K562 (cell line): ENCODE results near the gene THUMPD2. TPM values are rescaled to one million over a fixed set of nuclear protein-coding genes. Genes with fewer than 3 reads are reported as not detected.

Experiments used
- ATAC-seq: fragments of 200-7000 bp; cut with Tn5 transposase; 3 replicates; pipeline ENCODE4 v1.9.1; 2020; ENCODE audit warnings: moderate library complexity
- BruUV-seq: library from RNA; stranded (reverse); fragments of 400-500 nt; replicated peaks from 2 replicates; lab custom pipeline; 2021; lab: Mats Ljungman, UMichigan
- CTCF ChIA-PET: fragments of 300-600 bp; formaldehyde crosslinking; extraction: SDS; loops from one replicate; lab custom pipeline; 2021; ENCODE audit warnings: low intra/inter-chr PET ratio; lab: Yijun Ruan, JAX
- POLR2A ChIA-PET: fragments of 300-600, 350-650 bp; sonication (Branson Sonifier 250); formaldehyde crosslinking; extraction: SDS; loops from one replicate; lab custom pipeline; 2021; ENCODE audit warnings: antibody characterized with exemption, inconsistent platforms; lab: Yijun Ruan, JAX
- DNase-seq, 4 experiments: peaks; one replicate each; pipeline versions ENCODE4 v3.0.0 to v3.0.0-alpha.2; 2011 to 2018; ENCODE audit warnings: low spot score in 3 of 4, mixed read lengths in 3 of 4; ENCODE audit errors: extremely low read depth in 1 of 4
- FAIRE-seq: peaks from 2 replicates; lab custom pipeline; 2011; peaks lifted over from hg19 to GRCh38; lab: Jason Lieb, UNC
- H2AFZ ChIP-seq: 2 replicates; pipeline ENCODE4 v1.6.0; 2011; ENCODE audit warnings: low read depth, low read length, control low read depth, inconsistent platforms
- H3K27ac ChIP-seq: fragments of 200-600 bp; 3 replicates; pipeline ENCODE4 v1.8.0; 2011; ENCODE audit warnings: low read depth, mild to moderate bottlenecking, control low read depth, inconsistent platforms, low read length, moderate library complexity, mixed read lengths; ENCODE audit errors: extremely low read depth
- H3K27me3 ChIP-seq, 2 experiments: fragments of 300-600 bp in 1 of 2; 2 replicates in 1 of 2; 3 replicates in 1 of 2; pipeline versions ENCODE4 v1.6.0 to v1.8.0; 2011; ENCODE audit warnings: inconsistent platforms in 2 of 2, low read length in 2 of 2, mild to moderate bottlenecking in 1 of 2, mixed read lengths in 1 of 2, moderate library complexity in 1 of 2; ENCODE audit not compliant: control insufficient read depth in 2 of 2, insufficient read depth in 2 of 2
- H3K36me3 ChIP-seq: fragments of 300-600 bp; 3 replicates; pipeline ENCODE4 v1.8.0; 2011; ENCODE audit warnings: mild to moderate bottlenecking, low read length, inconsistent platforms; ENCODE audit not compliant: control insufficient read depth, insufficient read depth
- H3K4me1 ChIP-seq, 2 experiments: fragments of 200-600 bp in 1 of 2; replicated peaks in 1 of 2; 2 replicates in 1 of 2; 3 replicates in 1 of 2; pipeline versions ENCODE4 v1.5.1 to v1.8.0; 2011; ENCODE audit warnings: inconsistent platforms in 2 of 2, low read length in 2 of 2, mild to moderate bottlenecking in 1 of 2, mixed read lengths in 1 of 2, moderate library complexity in 1 of 2; ENCODE audit not compliant: control insufficient read depth in 2 of 2, insufficient read depth in 2 of 2
- H3K4me2 ChIP-seq: 2 replicates; pipeline ENCODE4 v1.6.1; 2011; ENCODE audit warnings: low read length, control low read depth, inconsistent platforms, mixed read lengths; ENCODE audit not compliant: insufficient read depth
- H3K4me3 ChIP-seq: fragments of 200-600 bp; sonication (generic), shearing (Covaris generic); 2 replicates; pipeline ENCODE4 v1.5.1; 2016; ENCODE audit warnings: control low read depth, inconsistent platforms
- H3K79me2 ChIP-seq: fragments of 200-600 bp; 3 replicates; pipeline ENCODE4 v1.8.0; 2011; ENCODE audit warnings: low read length, inconsistent platforms; ENCODE audit not compliant: control insufficient read depth, insufficient read depth
- H3K9ac ChIP-seq, 2 experiments: 2 replicates each; pipeline versions ENCODE4 v1.6.0 to v1.6.1; 2011; ENCODE audit warnings: low read depth in 2 of 2, low read length in 2 of 2, control low read depth in 1 of 2, inconsistent platforms in 1 of 2, mild to moderate bottlenecking in 1 of 2, mixed read lengths in 1 of 2; ENCODE audit not compliant: insufficient read depth in 1 of 2
- H3K9me1 ChIP-seq: one replicate; pipeline ENCODE4 v1.6.0; 2011; ENCODE audit warnings: inconsistent platforms, mild to moderate bottlenecking, low read length, moderate library complexity; ENCODE audit not compliant: control insufficient read depth, insufficient read depth
- H3K9me3 ChIP-seq: replicated peaks from 2 replicates; pipeline ENCODE4 v1.5.1; 2011; ENCODE audit warnings: low read depth, low read length, inconsistent platforms; ENCODE audit not compliant: control insufficient read depth, insufficient read depth
- H4K20me1 ChIP-seq: replicated peaks from 2 replicates; pipeline ENCODE4 v1.6.1; 2011; ENCODE audit warnings: low read length, inconsistent platforms, mixed read lengths; ENCODE audit not compliant: control insufficient read depth, insufficient read depth
- CEBPZ ChIP-seq: fragments of 150-350 bp; IDR thresholded peaks from 2 replicates; pipeline ENCODE4 v1.6.1; 2014; ENCODE audit warnings: low read depth, mild to moderate bottlenecking, low read length, borderline replicate concordance
- CTBP1 ChIP-seq: fragments of 450-650 bp; IDR thresholded peaks from 2 replicates; pipeline ENCODE4 v1.6.1; 2016; ENCODE audit warnings: borderline replicate concordance
- ESRRB ChIP-seq: fragments of 250-450 bp; sonication (Bioruptor Pico); IDR thresholded peaks from 2 replicates; pipeline ENCODE4 v1.5.0; 2020; ENCODE audit warnings: mild to moderate bottlenecking, moderate library complexity, borderline replicate concordance
- HEY1 ChIP-seq: fragments of 250-450 bp; sonication (Bioruptor Pico); IDR thresholded peaks from 2 replicates; pipeline ENCODE4 v1.5.0; 2020; ENCODE audit warnings: mild to moderate bottlenecking, moderate library complexity, borderline replicate concordance
- NFIC ChIP-seq: fragments of 450-650 bp; IDR thresholded peaks from 2 replicates; pipeline ENCODE4 v1.6.1; 2017; ENCODE audit warnings: mild to moderate bottlenecking, inconsistent platforms
- PBX2 ChIP-seq, 2 experiments: IDR thresholded peaks in 1 of 2; conservative IDR thresholded peaks in 1 of 2; 2 replicates each; pipeline ENCODE4 v1.6.1; 2016; ENCODE audit warnings: low read depth in 2 of 2, mild to moderate bottlenecking in 1 of 2, missing compliant biosample characterization in 1 of 2, missing genetic modification characterization in 1 of 2, moderate library complexity in 1 of 2
- PHB2 ChIP-seq: fragments of 450-650 bp; IDR thresholded peaks from 2 replicates; pipeline ENCODE4 v1.6.1; 2017; ENCODE audit warnings: low read depth
- STAG1 ChIP-seq: sonication (generic); formaldehyde crosslinking; IDR thresholded peaks from 2 replicates; pipeline ENCODE4 v1.5.0; 2020; ENCODE audit warnings: missing genetic modification reagents, borderline replicate concordance
- SUPT5H ChIP-seq: fragments of 450-650 bp; IDR thresholded peaks from 2 replicates; pipeline ENCODE4 v1.6.1; 2016
- ZNF165 ChIP-seq: fragments of 250-450 bp; sonication (Bioruptor Pico); IDR thresholded peaks from 2 replicates; pipeline ENCODE4 v1.4.0; 2020; ENCODE audit warnings: borderline replicate concordance
- ZNF274 ChIP-seq: IDR thresholded peaks from 2 replicates; pipeline ENCODE4 v1.6.1; 2011; ENCODE audit warnings: low read depth, mild to moderate bottlenecking, low read length, moderate library complexity, borderline replicate concordance
- WGBS: fragments of 100-300 bp; shearing (Covaris generic); methylation state at CpG from one replicate; pipeline ENCODE4 v1.1.6; 2016; ENCODE audit warnings: low coverage, mixed read lengths; ENCODE audit not compliant: insufficient coverage; ENCODE audit errors: missing lambda C conversion rate; 5-methylcytosine and 5-hydroxymethylcytosine counted together
- in situ Hi-C: fragments of 300-500 bp; cut with MboI; formaldehyde crosslinking; loops from 4 replicates; pipeline ENCODE4 v1.15.0; 2018; ENCODE audit warnings: inconsistent platforms, mixed read lengths
- intact Hi-C: fragments of 100-400 bp; cut with micrococcal nuclease; formaldehyde crosslinking; loops from 2 replicates; pipeline ENCODE4 v1.14.2; 2022
- polyA plus RNA-seq, 8 experiments: library from polyadenylated mRNA; depleted of rRNA in 4 of 8; stranded (reverse) in 5 of 8; unstranded in 3 of 8; fragments of >200 nt; fragmentation: Nextera tagmentation in 2 of 8; fragmentation: Illumina TruSeq in 1 of 8; extraction: Ambion mirVana in 2 of 8; extraction: Trizol in 1 of 8; gene quantifications; 2 replicates each; pipeline versions ENCODE4 v1.2.1 to v1.2.3, GENCODE V29; 2011 to 2014; ENCODE audit warnings: inconsistent platforms in 1 of 8, missing spikeins in 1 of 8
- total RNA-seq, 7 experiments: library from RNA; depleted of rRNA in 6 of 7; stranded (reverse); fragments of >200 nt in 6 of 7; fragmentation: Illumina TruSeq in 2 of 7; extraction: Trizol in 2 of 7; gene quantifications; 2 replicates each; pipeline versions ENCODE4 v1.2.1 to v1.2.3, GENCODE V29; 2011 to 2021; ENCODE audit warnings: low replicate concordance in 1 of 7

THUMPD2 gene
- total and polyA plus RNA-seq, 9 of the 15 experiments (the other 6 are each of a cell fraction or from before 2014, with no cell fraction given): 9.6 to 40.4 (median 24.0) TPM

- POLR2A ChIA-PET: no interaction called here
These were observed 42.4 kb downstream of the THUMPD2 start for GRCh38 chr2:39736640-39737039.

More at GRCh38 chr2:39736640-39737039, 42.4 kb downstream of the THUMPD2 start:
- H2AFZ ChIP-seq: no peak overlapping the region
- FAIRE-seq (no peak), DNase-seq (no peak)
- peaks cover 16% of the 10 kb centered on the region; the same call in 2 of the 3 replicates for H3K79me2 ChIP-seq
- TF ChIP-seq PHB2 (no peak), ZNF274 (no peak), SUPT5H (no peak), CEBPZ (no peak), NFIC (no peak), CTBP1 (no peak), STAG1 (CRISPR knock-in tag) (no peak), HEY1 (no peak), ESRRB (CRISPR knock-in tag) (no peak), ZNF165 (CRISPR knock-in tag) (no peak), PBX2 (CRISPR knock-in tag; IDR thresholded peaks at IDR 0.05; ENCODE audit: low read depth) (no peak), PBX2 (tag; conservative IDR thresholded peaks at IDR 0.05; ENCODE audit: low read depth) (no peak)
- TF ChIP-seq, all 486 proteins: peak for 0
- H3K36me3 ChIP-seq: peaks cover 83% of the 10 kb centered on the region
- in situ Hi-C loops (no loop called here), intact Hi-C loops (no loop called here)
- H3K9me1 ChIP-seq: no peaks in the 10 kb centered on the region
- ATAC-seq: no peak
- CTCF ChIA-PET: no interaction called here
- no peaks in the 10 kb centered on the region for H3K4me1 ChIP-seq
- no peaks in the 10 kb centered on the region for H3K27me3 ChIP-seq
- 96% methylated on average over 6 of the region's 6 CpGs for WGBS
- H3K9ac ChIP-seq: no peak overlapping the region
- BruUV-seq: no TSS peak
- no peak overlapping the region for H3K4me3 ChIP-seq
- H3K4me2 ChIP-seq: no peak overlapping the region
- no peaks in the 10 kb centered on the region for H3K9me3 ChIP-seq
- H4K20me1 ChIP-seq: peaks cover 4% of the 10 kb centered on the region; the same call in 1 of the 2 replicates
- no peak overlapping the region for H3K27ac ChIP-seq
